Osteoblast (primary cell): ENCODE data around the gene NCMAP. TPM values are rescaled to one million over a fixed set of nuclear protein-coding genes. Genes with fewer than 3 reads are reported as not detected.

Source experiments
- DNase-seq: peaks from one replicate; pipeline ENCODE4 v3.0.0; 2011; ENCODE audit warnings: low spot score, mixed read lengths; ENCODE audit not compliant: insufficient read length; ENCODE audit errors: missing footprints
- H2AFZ ChIP-seq: 2 replicates; pipeline ENCODE4 v1.6.0; 2011; ENCODE audit warnings: mild to moderate bottlenecking, low read length
- H3K27ac ChIP-seq: 2 replicates; pipeline ENCODE4 v1.5.1; 2011; ENCODE audit warnings: mild to moderate bottlenecking, low read depth, low read length, moderate library complexity
- H3K27me3 ChIP-seq: 2 replicates; pipeline ENCODE4 v1.6.0; 2012; ENCODE audit warnings: mild to moderate bottlenecking, control low read depth, inconsistent platforms, low read length, moderate library complexity; ENCODE audit not compliant: insufficient read depth
- H3K36me3 ChIP-seq: 2 replicates; pipeline ENCODE4 v1.5.1; 2011; ENCODE audit warnings: mild to moderate bottlenecking, low read length, control low read depth, moderate library complexity; ENCODE audit not compliant: insufficient read depth
- H3K4me1 ChIP-seq: 2 replicates; pipeline ENCODE4 v1.5.1; 2011; ENCODE audit warnings: mild to moderate bottlenecking, low read length, control low read depth, moderate library complexity; ENCODE audit not compliant: insufficient read depth
- H3K4me2 ChIP-seq: 2 replicates; pipeline ENCODE4 v1.6.0; 2011; ENCODE audit warnings: mild to moderate bottlenecking, low read length; ENCODE audit not compliant: insufficient read depth
- H3K4me3 ChIP-seq: fragments of 200-600 bp; sonication (generic); 3 replicates; pipeline ENCODE4 v1.5.1; 2012; ENCODE audit warnings: mild to moderate bottlenecking, low read length, inconsistent platforms; ENCODE audit not compliant: insufficient read depth
- H3K79me2 ChIP-seq: 2 replicates; pipeline ENCODE4 v1.6.0; 2012; ENCODE audit warnings: mild to moderate bottlenecking, low read length, control low read depth, inconsistent platforms; ENCODE audit not compliant: insufficient read depth
- H3K9me3 ChIP-seq: 2 replicates; pipeline ENCODE4 v1.5.1; 2011; ENCODE audit warnings: low read depth, low read length, control low read depth
- H4K20me1 ChIP-seq: 2 replicates; pipeline ENCODE4 v1.6.0; 2012; ENCODE audit warnings: mild to moderate bottlenecking, low read length, control low read depth; ENCODE audit not compliant: insufficient read depth
- total RNA-seq: library from RNA; depleted of rRNA; stranded (reverse); fragments of >200 nt; gene quantifications from 2 replicates; pipeline ENCODE4 v1.2.3, GENCODE V29; 2012
- TF ChIP-seq, protein P1 (sequence below): IDR thresholded peaks from 2 replicates; pipeline ENCODE4 v1.5.1; 2011; ENCODE audit warnings: mild to moderate bottlenecking, low read depth, low read length, moderate library complexity; ENCODE audit errors: extremely low read depth

The NCMAP gene
- total RNA-seq, 1 donor = not detected

DNA sequence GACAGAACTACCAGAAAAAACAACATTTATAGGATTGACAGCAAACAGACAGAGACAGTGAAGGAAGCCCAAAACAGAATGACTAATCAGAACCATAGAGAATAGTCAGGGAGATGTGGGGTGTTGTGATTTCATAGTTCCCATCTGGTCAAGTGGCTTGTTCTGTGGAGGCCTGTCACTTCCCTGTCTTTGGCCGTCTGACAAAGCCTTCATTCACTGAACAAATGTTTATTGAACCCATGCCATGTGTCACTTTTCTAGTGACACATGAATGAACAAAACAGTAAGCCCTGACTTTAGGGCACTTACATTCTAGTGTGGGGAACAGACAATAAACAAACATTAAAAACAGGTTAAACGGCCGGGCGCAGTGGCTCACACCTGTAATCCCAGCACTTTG lies 84.0 kb downstream of the NCMAP start:
- Histone ChIP-seq H2AFZ (no peak overlapping the region), H3K4me1 (peaks cover 18% of the 10 kb centered on the region), H3K27ac (no peak overlapping the region), H3K4me3 (no peak overlapping the region), H3K4me2 (no peak overlapping the region), H3K79me2 (peaks cover 23% of the 10 kb centered on the region), H3K9me3 (no peaks in the 10 kb centered on the region), H4K20me1 (peaks cover 15% of the 10 kb centered on the region), H3K36me3 (no peaks in the 10 kb centered on the region), H3K27me3 (no peaks in the 10 kb centered on the region)
- peak; percentile 76 for DNase-seq
- TF ChIP-seq, protein P1, sequence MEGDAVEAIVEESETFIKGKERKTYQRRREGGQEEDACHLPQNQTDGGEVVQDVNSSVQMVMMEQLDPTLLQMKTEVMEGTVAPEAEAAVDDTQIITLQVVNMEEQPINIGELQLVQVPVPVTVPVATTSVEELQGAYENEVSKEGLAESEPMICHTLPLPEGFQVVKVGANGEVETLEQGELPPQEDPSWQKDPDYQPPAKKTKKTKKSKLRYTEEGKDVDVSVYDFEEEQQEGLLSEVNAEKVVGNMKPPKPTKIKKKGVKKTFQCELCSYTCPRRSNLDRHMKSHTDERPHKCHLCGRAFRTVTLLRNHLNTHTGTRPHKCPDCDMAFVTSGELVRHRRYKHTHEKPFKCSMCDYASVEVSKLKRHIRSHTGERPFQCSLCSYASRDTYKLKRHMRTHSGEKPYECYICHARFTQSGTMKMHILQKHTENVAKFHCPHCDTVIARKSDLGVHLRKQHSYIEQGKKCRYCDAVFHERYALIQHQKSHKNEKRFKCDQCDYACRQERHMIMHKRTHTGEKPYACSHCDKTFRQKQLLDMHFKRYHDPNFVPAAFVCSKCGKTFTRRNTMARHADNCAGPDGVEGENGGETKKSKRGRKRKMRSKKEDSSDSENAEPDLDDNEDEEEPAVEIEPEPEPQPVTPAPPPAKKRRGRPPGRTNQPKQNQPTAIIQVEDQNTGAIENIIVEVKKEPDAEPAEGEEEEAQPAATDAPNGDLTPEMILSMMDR = no peak

DNA sequence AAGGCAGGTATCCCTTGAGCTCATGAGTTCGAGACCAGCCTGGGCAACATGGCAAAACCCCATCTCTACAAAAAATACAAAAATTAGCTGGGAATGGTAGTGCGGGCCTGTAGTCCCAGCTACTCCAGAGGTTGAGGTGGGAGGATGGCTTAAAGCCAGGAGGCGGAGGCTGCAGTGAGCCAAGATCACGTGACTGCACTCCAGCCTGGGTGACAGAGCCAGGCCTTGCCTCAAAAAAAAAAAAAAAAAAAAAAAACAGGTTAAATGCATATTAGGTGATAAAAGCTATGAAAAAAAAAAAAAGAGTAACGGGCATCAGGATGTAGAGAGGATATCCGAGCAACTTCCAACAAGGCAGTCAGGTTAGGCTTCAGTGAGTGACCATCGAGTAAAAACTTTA lies 84.4 kb downstream of the NCMAP start:
- no peak for DNase-seq
- no peaks in the 10 kb centered on the region for H3K36me3 ChIP-seq

DNA sequence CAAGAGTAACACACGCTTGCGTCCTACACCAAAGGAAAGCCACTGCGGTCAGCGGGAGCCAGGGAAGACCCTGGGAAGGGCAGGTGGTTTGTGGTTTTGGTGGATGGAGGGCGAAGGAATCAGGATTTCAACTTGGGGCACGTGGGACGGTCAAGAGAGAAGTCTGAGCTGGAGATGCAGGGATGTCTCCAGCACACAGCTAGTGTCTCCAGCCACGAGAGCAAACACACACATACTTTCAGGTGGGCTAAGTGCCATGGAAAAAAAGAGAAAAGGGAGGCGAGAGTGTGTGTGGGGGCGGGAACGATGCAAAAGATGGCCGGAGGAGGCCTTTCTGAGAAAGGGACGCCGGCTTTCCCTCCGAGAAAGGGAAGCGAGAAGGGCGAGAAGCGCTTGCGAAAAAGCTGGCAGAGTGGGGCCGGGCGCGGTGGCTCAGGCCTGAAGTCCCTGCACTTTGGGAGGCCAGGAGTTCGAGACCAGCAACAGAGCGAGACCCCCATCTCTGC lies 85.8 kb downstream of the NCMAP start:
- Histone ChIP-seq H3K27me3 (no peaks in the 10 kb centered on the region), H3K4me1 (peaks cover 24% of the 10 kb centered on the region), H4K20me1 (peaks cover 26% of the 10 kb centered on the region), H3K27ac (peak overlapping the region; percentile 99), H3K79me2 (peaks cover 41% of the 10 kb centered on the region), H3K4me3 (peak overlapping the region; percentile 84), H3K36me3 (peaks cover 8% of the 10 kb centered on the region), H3K4me2 (peak overlapping the region; percentile 95), H3K9me3 (no peaks in the 10 kb centered on the region), H2AFZ (peak overlapping the region; percentile 95)
- TF ChIP-seq, protein P1 = no peak
- peak; percentile 50 for DNase-seq

More for the DNA sequence above, 84.4 kb downstream of the NCMAP start:
- Histone ChIP-seq H3K4me3 (no peak overlapping the region), H3K79me2 (peaks cover 27% of the 10 kb centered on the region), H3K4me2 (no peak overlapping the region), H3K27ac (no peak overlapping the region), H2AFZ (no peak overlapping the region), H3K27me3 (no peaks in the 10 kb centered on the region), H4K20me1 (peaks cover 19% of the 10 kb centered on the region), H3K9me3 (no peaks in the 10 kb centered on the region), H3K4me1 (peaks cover 22% of the 10 kb centered on the region)
- TF ChIP-seq, protein P1 = no peak

DNA sequence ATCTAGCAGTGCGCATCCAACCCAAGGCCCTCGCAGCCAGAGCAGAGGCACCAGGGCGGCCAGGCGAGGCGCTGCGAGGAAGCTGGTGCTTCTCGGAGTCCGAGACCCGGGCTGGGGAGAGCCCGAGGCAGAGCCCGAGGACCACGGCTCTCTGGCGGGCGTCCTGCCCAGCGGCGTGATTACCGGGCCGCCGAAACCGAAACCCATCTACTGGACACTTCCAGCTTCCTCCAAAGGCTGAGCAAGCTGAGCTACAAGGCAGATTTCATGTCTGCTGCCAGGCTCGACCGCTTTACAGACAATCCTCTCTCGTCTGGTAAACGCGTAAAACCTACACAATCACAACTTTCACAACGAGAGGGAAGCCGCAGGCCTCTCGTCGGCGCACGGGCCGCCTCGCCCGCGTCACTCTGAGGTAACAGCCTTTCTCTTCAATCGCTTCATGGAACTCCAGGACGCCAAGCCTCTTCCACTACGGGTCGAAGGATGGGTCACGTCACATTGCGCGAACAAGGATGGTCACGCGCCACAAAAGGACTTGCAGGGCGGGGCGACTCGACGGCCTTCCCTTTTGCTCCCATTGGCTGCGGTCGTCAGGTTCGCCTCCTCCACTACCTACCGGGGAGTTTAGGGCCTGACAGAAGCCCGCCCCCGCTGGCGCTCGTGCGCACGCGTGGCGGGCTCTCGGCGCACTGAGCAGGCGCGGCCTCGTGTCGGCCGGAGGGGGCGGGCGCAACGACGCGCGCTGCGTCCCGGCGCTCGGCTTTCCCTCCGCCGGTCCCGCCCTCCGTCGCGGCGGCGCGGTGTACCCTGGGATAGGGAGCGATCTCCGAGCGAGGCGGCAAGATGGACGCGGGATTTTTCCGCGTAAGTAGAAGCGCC lies 86.8 kb downstream of the NCMAP start, which contains the start of gene SRRM1:
SRRM1 (plus strand) TSS at position 822 of the 882 bp plus-strand sequence; CDS start at position 847, 25 bp downstream.
- peak within 1 kb of the TSS; percentile 98 for H3K4me2 ChIP-seq
- H3K9me3 ChIP-seq = no peaks in the 10 kb centered on the region
- peak within 1 kb of the TSS; percentile 84 for H3K4me3 ChIP-seq
- H2AFZ ChIP-seq = peak within 1 kb of the TSS; percentile 88
- H3K79me2 ChIP-seq = peaks cover 51% of the 10 kb centered on the region
- H3K36me3 ChIP-seq = peaks cover 18% of the 10 kb centered on the region
- no peaks in the 10 kb centered on the region for H3K27me3 ChIP-seq
- peaks cover 24% of the 10 kb centered on the region for H3K4me1 ChIP-seq
- H4K20me1 ChIP-seq = peaks cover 26% of the 10 kb centered on the region
- peak; percentile 99 for DNase-seq
- H3K27ac ChIP-seq = peak within 1 kb of the TSS; percentile 99
- TF ChIP-seq, protein P1 = no peak
